IMR-90 (cell line): Measurements from ENCODE around the gene NFE2L2. TPM values are rescaled to one million over a fixed set of nuclear protein-coding genes. Genes with fewer than 3 reads are reported as not detected.

Experiments used
- ATAC-seq: fragments of 200-7000 bp; cut with Tn5 transposase; 2 replicates; pipeline ENCODE4 v1.9.1; 2020; ENCODE audit warnings: low read depth, mild to moderate bottlenecking, moderate library complexity
- BruUV-seq: library from RNA; stranded (reverse); fragments of 400-500 nt; replicated peaks from 2 replicates; lab custom pipeline; 2021; lab: Mats Ljungman, UMichigan
- CTCF ChIA-PET: fragments of 300-600 bp; formaldehyde crosslinking; extraction: SDS; loops from one replicate; lab custom pipeline; 2021; ENCODE audit warnings: antibody characterized with exemption; lab: Yijun Ruan, JAX
- POLR2A ChIA-PET: fragments of 300-600 bp; sonication (Branson Sonifier 250); formaldehyde crosslinking; loops from one replicate; lab custom pipeline; 2022; ENCODE audit warnings: antibody characterized with exemption; ENCODE audit not compliant: unreplicated experiment; lab: Charles Lee
- DNase-seq: peaks from one replicate; pipeline ENCODE4 v3.0.0; 2013
- H2AFZ ChIP-seq: replicated peaks from 2 replicates; pipeline ENCODE3; 2013; ENCODE audit warnings: low read length, mild to moderate bottlenecking; ENCODE audit not compliant: poor library complexity
- H2AK5ac ChIP-seq: 2 replicates; pipeline ENCODE4 v1.6.1; 2013; ENCODE audit warnings: low read depth, low read length, inconsistent platforms
- H2AK9ac ChIP-seq: replicated peaks from 2 replicates; pipeline ENCODE3; 2013; ENCODE audit warnings: mild to moderate bottlenecking, low read depth, low read length, moderate library complexity; ENCODE audit not compliant: poor library complexity
- H2BK120ac ChIP-seq: 2 replicates; pipeline ENCODE4 v1.6.1; 2013; ENCODE audit warnings: low read depth, low read length, inconsistent platforms
- H2BK15ac ChIP-seq: 3 replicates; pipeline ENCODE4 v1.6.1; 2013; ENCODE audit warnings: low read depth, low read length, inconsistent platforms
- H2BK20ac ChIP-seq: 2 replicates; pipeline ENCODE4 v1.6.1; 2013; ENCODE audit warnings: low read depth, mild to moderate bottlenecking, inconsistent platforms, low read length, moderate library complexity
- H2BK5ac ChIP-seq: 2 replicates; pipeline ENCODE4 v1.6.1; 2013; ENCODE audit warnings: mild to moderate bottlenecking, low read depth, low read length, inconsistent platforms; ENCODE audit not compliant: poor library complexity, severe bottlenecking
- H3K14ac ChIP-seq: replicated peaks from 2 replicates; pipeline ENCODE4 v1.6.1; 2013; ENCODE audit warnings: low read depth, low read length, inconsistent platforms
- H3K18ac ChIP-seq: 2 replicates; pipeline ENCODE4 v1.6.1; 2013; ENCODE audit warnings: low read depth, low read length, control low read depth
- H3K23ac ChIP-seq: 2 replicates; pipeline ENCODE4 v1.6.1; 2013; ENCODE audit warnings: low read depth, low read length, inconsistent platforms
- H3K27ac ChIP-seq: 2 replicates; pipeline ENCODE4 v1.5.1; 2013; ENCODE audit warnings: mild to moderate bottlenecking, control low read depth, low read length; ENCODE audit not compliant: insufficient read depth
- H3K27me3 ChIP-seq: 2 replicates; pipeline ENCODE4 v1.6.1; 2013; ENCODE audit warnings: low read length; ENCODE audit not compliant: control insufficient read depth, insufficient read depth
- H3K36me3 ChIP-seq: 2 replicates; pipeline ENCODE4 v1.6.1; 2013; ENCODE audit warnings: low read length, mixed read lengths; ENCODE audit not compliant: control insufficient read depth, insufficient read depth
- H3K4ac ChIP-seq: 2 replicates; pipeline ENCODE4 v1.6.1; 2013; ENCODE audit warnings: low read depth, low read length, inconsistent platforms
- H3K4me1 ChIP-seq: 2 replicates; pipeline ENCODE4 v1.6.1; 2013; ENCODE audit warnings: low read length, mixed read lengths; ENCODE audit not compliant: control insufficient read depth, insufficient read depth
- H3K4me2 ChIP-seq: 2 replicates; pipeline ENCODE4 v1.6.1; 2013; ENCODE audit warnings: low read depth, mild to moderate bottlenecking, control low read depth, low read length, moderate library complexity
- H3K4me3 ChIP-seq: 2 replicates; pipeline ENCODE4 v1.5.1; 2013; ENCODE audit warnings: low read depth, mild to moderate bottlenecking, control low read depth, low read length, moderate library complexity; ENCODE audit not compliant: insufficient read depth
- H3K56ac ChIP-seq: 2 replicates; pipeline ENCODE4 v1.6.1; 2013; ENCODE audit warnings: low read length, inconsistent platforms; ENCODE audit not compliant: insufficient read depth; ENCODE audit errors: extremely low read depth
- H3K79me1 ChIP-seq, 2 experiments: 2 replicates each; pipeline ENCODE4 v1.6.1; 2013; ENCODE audit warnings: low read length in 2 of 2, inconsistent platforms in 1 of 2, low read depth in 1 of 2
- H3K9ac ChIP-seq: 2 replicates; pipeline ENCODE4 v1.6.1; 2013; ENCODE audit warnings: low read depth, low read length, control low read depth
- H3K9me1 ChIP-seq: 2 replicates; pipeline ENCODE4 v1.6.1; 2013; ENCODE audit warnings: low read length, inconsistent platforms; ENCODE audit not compliant: insufficient read depth
- H3K9me3 ChIP-seq: 2 replicates; pipeline ENCODE4 v1.6.1; 2013; ENCODE audit warnings: low read length; ENCODE audit not compliant: control insufficient read depth, insufficient read depth
- H4K20me1 ChIP-seq: 2 replicates; pipeline ENCODE4 v1.6.1; 2013; ENCODE audit warnings: low read length, inconsistent platforms; ENCODE audit not compliant: insufficient read depth
- H4K5ac ChIP-seq: 2 replicates; pipeline ENCODE4 v1.6.1; 2013; ENCODE audit warnings: mild to moderate bottlenecking, low read depth, low read length, control low read depth
- H4K8ac ChIP-seq, 2 experiments: 2 replicates each; pipeline ENCODE4 v1.6.1; 2013; ENCODE audit warnings: low read depth in 2 of 2, low read length in 2 of 2, control low read depth in 1 of 2, inconsistent platforms in 1 of 2
- H4K91ac ChIP-seq: 2 replicates; pipeline ENCODE4 v1.6.1; 2013; ENCODE audit warnings: low read depth, low read length, inconsistent platforms; ENCODE audit not compliant: insufficient read depth
- BHLHE40 ChIP-seq: fragments of 150-350 bp; IDR thresholded peaks from 2 replicates; pipeline ENCODE4 v1.6.1; 2016; ENCODE audit warnings: mild to moderate bottlenecking, low read depth, low read length
- CEBPB ChIP-seq: IDR thresholded peaks from 2 replicates; pipeline ENCODE4 v1.6.1; 2012; ENCODE audit warnings: low read depth, low read length, improper control_type of control experiment
- CHD1 ChIP-seq: IDR thresholded peaks from 2 replicates; pipeline ENCODE4 v1.6.1; 2012; ENCODE audit warnings: low read depth, low read length, improper control_type of control experiment
- CTCF ChIP-seq: conservative IDR thresholded peaks from 2 replicates; pipeline ENCODE4 v1.5.1; 2012; ENCODE audit warnings: mild to moderate bottlenecking, low read depth, low read length, improper control_type of control experiment
- ELK1 ChIP-seq: fragments of 150-350 bp; IDR thresholded peaks from 2 replicates; pipeline ENCODE4 v1.6.1; 2016; ENCODE audit warnings: low read depth, mild to moderate bottlenecking, low read length, moderate library complexity, borderline replicate concordance
- FOS ChIP-seq: fragments of 150-350 bp; IDR thresholded peaks from 2 replicates; pipeline ENCODE4 v1.6.1; 2016; ENCODE audit warnings: low read depth, low read length
- MAZ ChIP-seq: IDR thresholded peaks from 2 replicates; pipeline ENCODE4 v1.6.1; 2012; ENCODE audit warnings: low read depth, mild to moderate bottlenecking, low read length, improper control_type of control experiment, moderate library complexity, borderline replicate concordance
- MXI1 ChIP-seq: IDR thresholded peaks from 2 replicates; pipeline ENCODE4 v1.6.1; 2012; ENCODE audit warnings: low read depth, mild to moderate bottlenecking, low read length, moderate library complexity, borderline replicate concordance
- NFE2L2 ChIP-seq: fragments of 150-350 bp; IDR thresholded peaks from 2 replicates; pipeline ENCODE4 v1.6.1; 2016; ENCODE audit warnings: low read depth, mild to moderate bottlenecking, low read length
- POLR2A ChIP-seq: IDR thresholded peaks from 2 replicates; pipeline ENCODE4 v1.6.1; 2012; ENCODE audit warnings: mild to moderate bottlenecking, low read depth, low read length
- RAD21 ChIP-seq: IDR thresholded peaks from 2 replicates; pipeline ENCODE4 v1.6.1; 2012; ENCODE audit warnings: low read length, improper control_type of control experiment
- RCOR1 ChIP-seq: IDR thresholded peaks from 2 replicates; pipeline ENCODE4 v1.6.1; 2012; ENCODE audit warnings: mild to moderate bottlenecking, low read length, improper control_type of control experiment; ENCODE audit not compliant: insufficient replicate concordance
- RFX5 ChIP-seq: IDR thresholded peaks from 2 replicates; pipeline ENCODE4 v1.8.0; 2012; ENCODE audit warnings: low read depth, mild to moderate bottlenecking, low read length, moderate library complexity
- SMC3 ChIP-seq: fragments of 150-350 bp; IDR thresholded peaks from 2 replicates; pipeline ENCODE4 v1.6.1; 2016; ENCODE audit warnings: low read depth, mild to moderate bottlenecking, antibody characterized with exemption, low read length, moderate library complexity
- USF2 ChIP-seq: fragments of 150-350 bp; IDR thresholded peaks from 2 replicates; pipeline ENCODE4 v1.6.1; 2017; ENCODE audit warnings: mild to moderate bottlenecking, antibody characterized with exemption, low read length, low read depth
- WGBS, 2 experiments: methylation state at CpG; one replicate each; pipeline versions ENCODE4 v1.1.5 to v1.1.7; 2013; ENCODE audit warnings: missing lambda C conversion rate in 2 of 2; ENCODE audit not compliant: insufficient read length in 1 of 2; ENCODE audit errors: extremely low coverage in 2 of 2; 5-methylcytosine and 5-hydroxymethylcytosine counted together
- dilution Hi-C: fragments of 300-500 bp; cut with HindIII; formaldehyde crosslinking; loops from one replicate; pipeline ENCODE4 v1.14.3; 2018; ENCODE audit warnings: low sequenced_read_pairs; ENCODE audit not compliant: unreplicated experiment
- in situ Hi-C: fragments of 300-500 bp; cut with MboI; formaldehyde crosslinking; loops from 3 replicates; pipeline ENCODE4 v1.14.3; 2019; ENCODE audit warnings: low sequenced_read_pairs, inconsistent platforms, mixed read lengths
- intact Hi-C: fragments of 100-400 bp; cut with micrococcal nuclease; formaldehyde crosslinking; loops from 2 replicates; pipeline ENCODE4 v1.10.0; 2022
- polyA plus RNA-seq, 3 experiments: library from polyadenylated mRNA; depleted of rRNA; stranded (reverse); fragments of >200 nt; gene quantifications; 2 replicates each; pipeline ENCODE4 v1.2.3, GENCODE V29; 2012; ENCODE audit warnings: low replicate concordance in 1 of 3
- total RNA-seq: library from RNA; depleted of rRNA; stranded (reverse); fragments of >200 nt; gene quantifications from 2 replicates; pipeline ENCODE4 v1.2.3, GENCODE V29; 2012

NFE2L2 gene
- total and polyA plus RNA-seq, 2 of the 4 experiments (the other 2 are of a cell fraction), result 72.7 to 83.5 TPM

- Histone ChIP-seq H2BK5ac (no peak overlapping the region), H3K18ac (no peak overlapping the region), H3K23ac (peak overlapping the region; percentile 79), H3K4me3 (no peak overlapping the region), H2AFZ (no peak overlapping the region), H4K91ac (no peak overlapping the region), H3K27ac (no peak overlapping the region), H2BK15ac (no peak overlapping the region), H3K27me3 (no peaks in the 10 kb centered on the region), H4K5ac (no peak overlapping the region), H3K4ac (peak overlapping the region; percentile 11; the same call in 1 of the 2 replicates), H3K9me1 (peaks cover 39% of the 10 kb centered on the region), H4K20me1 (peaks cover 99% of the 10 kb centered on the region), H3K9me3 (no peaks in the 10 kb centered on the region; the same call in 1 of the 2 replicates), H2BK20ac (no peak overlapping the region), H3K36me3 (peaks cover 35% of the 10 kb centered on the region), H3K56ac (no peak overlapping the region), H3K4me1 (peaks cover 21% of the 10 kb centered on the region), H2AK9ac (no peak overlapping the region), H2AK5ac (no peak overlapping the region), H3K79me1 (peaks cover 0 to 50% of the 10 kb centered on the region in 2 experiments; a peak in 2 of 4 replicates), H3K14ac (peak overlapping the region; percentile 20), H3K4me2 (peak overlapping the region; percentile 55), H4K8ac (no peak overlapping the region), H3K9ac (no peak overlapping the region), H2BK120ac (no peak overlapping the region)
- dilution Hi-C loops, result no loop called here
- in situ Hi-C loops, result no loop called here
- ATAC-seq (no peak), DNase-seq (no peak)
- BruUV-seq, result no TSS peak
- no CpG with 5 or more reads among the region's 2 CpGs for WGBS, 2 experiments
- intact Hi-C loops, result no loop called here
- CTCF ChIA-PET, result interaction anchor here (0.7 kb wide), 2 partner anchors 85 to 90 kb away, joined by 3 read pairs; no protein-coding TSS in a partner anchor
- POLR2A ChIA-PET, result interaction anchor here (0.9 to 1.2 kb wide), 2 partner anchors 8 to 10 kb away, joined by 3 read pairs; no protein-coding TSS in a partner anchor
- no peak for TF ChIP-seq USF2
- TF ChIP-seq FOS, result no peak
- no peak for TF ChIP-seq RFX5
- no peak for TF ChIP-seq BHLHE40
- no peak for TF ChIP-seq CTCF
- TF ChIP-seq POLR2A, result no peak
- TF ChIP-seq CEBPB, result no peak
- TF ChIP-seq RCOR1, result no peak
- TF ChIP-seq MAZ, result no peak
- TF ChIP-seq ELK1, result no peak
- TF ChIP-seq CHD1, result no peak
- TF ChIP-seq RAD21, result no peak
- no peak for TF ChIP-seq NFE2L2
- TF ChIP-seq SMC3, result no peak
- no peak for TF ChIP-seq MXI1
Observed at GRCh38 chr2:177255227-177255601, 9.3 kb downstream of the NFE2L2 start.
